GM12892 (cell line): Measurements from ENCODE around the gene GARNL3.

Experiments
- POLR2A ChIP-seq: IDR thresholded peaks from 2 replicates; pipeline ENCODE4 v1.6.1; 2011; ENCODE audit warnings: low read depth, low read length, control low read depth
- POLR2AphosphoS5 ChIP-seq: IDR thresholded peaks from 2 replicates; pipeline ENCODE4 v1.6.1; 2011; ENCODE audit warnings: low read depth, low read length, control low read depth
- TAF1 ChIP-seq: IDR thresholded peaks from 2 replicates; pipeline ENCODE4 v1.6.1; 2011; ENCODE audit warnings: low read depth, mild to moderate bottlenecking, control low read depth, low read length, borderline replicate concordance

DNA sequence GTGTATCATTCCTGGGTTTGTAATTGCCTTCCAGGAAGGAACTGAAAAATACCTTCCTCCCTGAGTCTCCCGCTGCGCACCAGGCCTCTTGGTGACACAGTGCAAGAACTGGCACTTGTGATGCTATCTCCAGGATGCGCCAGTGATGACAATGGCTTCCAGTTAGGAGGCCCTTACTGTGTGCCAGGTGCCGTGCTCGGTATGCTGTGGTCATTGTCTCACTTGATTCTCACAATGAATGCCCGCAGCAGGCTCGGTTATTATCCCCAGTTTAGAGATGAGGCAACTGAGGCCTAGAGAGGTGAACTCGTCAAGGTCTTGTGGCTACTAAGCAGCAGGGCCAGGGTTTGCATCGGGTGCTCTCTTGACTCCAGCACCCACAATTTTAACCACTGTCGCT, 100.9 kb downstream of the GARNL3 start:
- no peak for TF ChIP-seq POLR2AphosphoS5
- no peak for TF ChIP-seq POLR2A
- TF ChIP-seq TAF1 = no peak
